ENCODE data around the gene DOCK9. TPM values are rescaled to one million over a fixed set of nuclear protein-coding genes. Genes with fewer than 3 reads are reported as not detected.

DOCK9 gene
- total RNA-seq, 1 donor from 2014 or later, result 46.2 TPM

DNA sequence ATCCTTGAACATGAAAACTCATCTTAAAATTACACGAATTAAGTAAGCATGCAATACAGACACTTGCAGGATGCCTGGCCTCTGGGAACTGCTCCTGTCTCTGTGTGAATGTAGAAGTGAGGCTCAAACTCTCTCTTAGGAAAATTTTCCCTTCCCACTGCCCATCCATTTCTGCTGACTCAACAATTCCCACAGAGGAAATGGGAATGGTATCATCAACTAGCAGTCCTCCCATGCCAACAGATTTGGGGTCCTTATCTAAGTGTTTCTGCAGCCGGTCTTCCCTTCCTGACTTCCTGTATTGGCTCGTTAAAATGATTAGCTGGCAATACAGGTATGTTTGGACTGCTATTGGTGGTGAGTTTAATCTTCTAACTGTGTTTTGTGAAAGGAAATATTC, 85.8 kb downstream of the DOCK9 start:
- Mint-ChIP-seq H3K9me3 (no peaks in the 10 kb centered on the region), H3K27ac (no peak overlapping the region), H3K36me3 (peaks cover 12% of the 10 kb centered on the region), H3K4me1 (ENCODE audit: unreplicated experiment) (peaks cover 16% of the 10 kb centered on the region), H3K27me3 (no peaks in the 10 kb centered on the region), H3K4me3 (no peak overlapping the region)
- TF ChIP-seq, protein P1, sequence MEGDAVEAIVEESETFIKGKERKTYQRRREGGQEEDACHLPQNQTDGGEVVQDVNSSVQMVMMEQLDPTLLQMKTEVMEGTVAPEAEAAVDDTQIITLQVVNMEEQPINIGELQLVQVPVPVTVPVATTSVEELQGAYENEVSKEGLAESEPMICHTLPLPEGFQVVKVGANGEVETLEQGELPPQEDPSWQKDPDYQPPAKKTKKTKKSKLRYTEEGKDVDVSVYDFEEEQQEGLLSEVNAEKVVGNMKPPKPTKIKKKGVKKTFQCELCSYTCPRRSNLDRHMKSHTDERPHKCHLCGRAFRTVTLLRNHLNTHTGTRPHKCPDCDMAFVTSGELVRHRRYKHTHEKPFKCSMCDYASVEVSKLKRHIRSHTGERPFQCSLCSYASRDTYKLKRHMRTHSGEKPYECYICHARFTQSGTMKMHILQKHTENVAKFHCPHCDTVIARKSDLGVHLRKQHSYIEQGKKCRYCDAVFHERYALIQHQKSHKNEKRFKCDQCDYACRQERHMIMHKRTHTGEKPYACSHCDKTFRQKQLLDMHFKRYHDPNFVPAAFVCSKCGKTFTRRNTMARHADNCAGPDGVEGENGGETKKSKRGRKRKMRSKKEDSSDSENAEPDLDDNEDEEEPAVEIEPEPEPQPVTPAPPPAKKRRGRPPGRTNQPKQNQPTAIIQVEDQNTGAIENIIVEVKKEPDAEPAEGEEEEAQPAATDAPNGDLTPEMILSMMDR (conservative IDR thresholded peaks at IDR 0.05), result no peak
- DNase-seq (ENCODE audit: extremely low spot score, unreplicated experiment), result no peak

DNA sequence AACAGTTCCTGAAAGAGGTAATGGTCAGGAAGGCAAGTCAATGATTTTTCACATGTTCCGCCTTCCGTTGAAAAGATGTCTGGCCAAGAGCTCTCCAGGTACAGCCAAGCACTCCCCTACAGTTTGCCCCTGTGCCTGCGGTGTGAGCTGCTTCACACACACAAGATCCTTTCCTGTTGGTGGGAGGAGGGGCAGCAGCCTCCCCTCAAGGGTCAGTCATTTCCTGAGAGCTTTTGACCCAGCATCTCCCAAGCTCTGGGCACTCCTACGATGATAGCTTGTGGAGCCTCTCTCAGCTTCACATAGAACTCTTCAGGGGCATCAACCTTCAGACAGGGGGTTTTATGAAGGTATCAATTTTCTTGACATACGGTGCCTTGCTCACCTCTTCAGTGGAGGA, 86.9 kb downstream of the DOCK9 start:
- Mint-ChIP-seq H3K27ac (no peak overlapping the region), H3K9me3 (no peaks in the 10 kb centered on the region), H3K36me3 (peaks cover 8% of the 10 kb centered on the region), H3K27me3 (no peaks in the 10 kb centered on the region), H3K4me3 (no peak overlapping the region), H3K4me1 (ENCODE audit: unreplicated experiment) (peaks cover 16% of the 10 kb centered on the region)
- no peak for DNase-seq (ENCODE audit: extremely low spot score, unreplicated experiment)
- TF ChIP-seq, protein P1 (conservative IDR thresholded peaks at IDR 0.05), result no peak

DNA sequence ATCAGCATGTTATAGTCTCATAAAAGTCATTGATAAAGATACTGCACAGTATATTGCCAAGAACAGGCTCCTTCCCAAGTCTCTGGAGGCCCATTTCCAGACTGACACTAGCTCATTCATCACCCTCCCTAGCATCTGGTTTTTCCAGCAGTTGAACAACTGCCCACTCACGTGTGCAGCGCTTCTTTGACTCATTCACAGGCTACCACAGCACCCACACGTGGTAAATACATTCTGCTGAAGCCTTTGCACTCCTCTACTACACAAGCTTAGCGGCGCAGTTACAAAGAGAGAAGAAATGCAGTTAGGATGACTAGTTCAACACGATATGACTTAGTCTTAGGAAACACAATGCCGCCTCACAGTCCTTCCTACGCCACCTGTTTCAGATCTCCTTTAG, 87.7 kb downstream of the DOCK9 start:
- H3K27ac Mint-ChIP-seq, result no peak overlapping the region
- peaks cover 8% of the 10 kb centered on the region for H3K36me3 Mint-ChIP-seq
- TF ChIP-seq, protein P1 (conservative IDR thresholded peaks at IDR 0.05), result no peak
- H3K9me3 Mint-ChIP-seq, result no peaks in the 10 kb centered on the region
- H3K4me1 Mint-ChIP-seq (ENCODE audit: unreplicated experiment), result peaks cover 16% of the 10 kb centered on the region
- DNase-seq (ENCODE audit: extremely low spot score, unreplicated experiment), result no peak
- no peaks in the 10 kb centered on the region for H3K27me3 Mint-ChIP-seq
- no peak overlapping the region for H3K4me3 Mint-ChIP-seq

DNA sequence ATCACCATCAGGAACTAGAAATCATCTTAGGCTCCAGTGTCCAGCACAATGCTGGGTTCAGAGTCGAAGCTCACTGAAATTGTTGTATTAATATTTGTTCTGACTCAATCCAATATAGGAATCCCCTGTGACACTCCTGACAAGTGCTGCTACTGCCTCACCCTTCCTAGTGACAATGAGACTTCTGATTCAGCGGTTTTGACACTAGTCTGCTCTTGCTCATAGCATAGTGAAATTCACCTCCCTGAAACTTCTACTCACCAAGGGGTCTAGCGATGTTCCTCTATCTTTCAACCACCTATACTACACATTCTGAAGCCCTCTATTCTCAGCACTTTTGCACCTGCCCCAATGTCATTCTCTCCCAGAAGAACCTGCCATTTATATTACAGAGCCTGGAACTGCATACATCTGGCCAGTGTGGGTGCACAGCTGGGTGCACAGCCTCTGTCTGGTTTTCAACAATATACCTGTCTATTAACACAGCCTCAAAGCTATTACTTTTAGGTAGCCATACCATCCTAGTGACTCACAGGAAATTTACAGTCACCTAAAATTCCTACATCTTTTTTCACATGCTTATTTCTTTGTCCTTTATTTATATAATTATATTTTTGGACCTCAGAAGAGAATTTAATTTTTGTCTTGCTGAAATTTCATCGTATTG, 88.3 kb downstream of the DOCK9 start:
- Mint-ChIP-seq H3K9me3 (no peaks in the 10 kb centered on the region), H3K27me3 (no peaks in the 10 kb centered on the region), H3K36me3 (peaks cover 8% of the 10 kb centered on the region), H3K27ac (no peak overlapping the region), H3K4me3 (no peak overlapping the region), H3K4me1 (ENCODE audit: unreplicated experiment) (peaks cover 16% of the 10 kb centered on the region)
- DNase-seq (ENCODE audit: extremely low spot score, unreplicated experiment), result no peak
- TF ChIP-seq, protein P1 (conservative IDR thresholded peaks at IDR 0.05), result no peak

DNA sequence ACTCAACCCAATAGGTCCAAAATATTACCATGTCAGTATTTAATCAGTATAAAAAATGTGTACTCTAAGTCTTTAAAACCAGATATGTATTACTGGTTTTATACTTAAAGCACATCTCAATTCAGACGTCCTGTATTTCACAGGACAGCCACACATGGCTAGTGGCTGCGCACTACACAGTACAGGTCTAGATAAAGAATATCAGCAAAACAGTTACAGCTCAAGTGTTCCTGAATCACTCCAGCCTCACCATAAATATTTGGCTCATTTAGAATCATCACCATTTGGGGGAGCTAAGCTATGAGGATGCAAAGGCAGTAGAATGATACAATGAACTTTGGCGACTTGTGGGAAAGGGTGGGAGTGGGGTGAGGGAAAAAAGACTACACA, 89.0 kb downstream of the DOCK9 start:
- Mint-ChIP-seq H3K36me3 (peaks cover 8% of the 10 kb centered on the region), H3K27ac (no peak overlapping the region), H3K4me3 (no peak overlapping the region), H3K4me1 (ENCODE audit: unreplicated experiment) (peaks cover 16% of the 10 kb centered on the region), H3K27me3 (no peaks in the 10 kb centered on the region), H3K9me3 (no peaks in the 10 kb centered on the region)
- DNase-seq (ENCODE audit: extremely low spot score, unreplicated experiment), result no peak
- TF ChIP-seq, protein P1 (conservative IDR thresholded peaks at IDR 0.05), result no peak

All from type B pancreatic cell (in vitro differentiated cells).